HG02642 (cell line): ENCODE data around the gene KIAA1217.

Experiments
- ATAC-seq: cut with Tn5 transposase; IDR thresholded peaks from one replicate; pipeline ENCODE4 v1.9.1; 2021; ENCODE audit warnings: mild to moderate bottlenecking; ENCODE audit not compliant: unreplicated experiment, poor library complexity

KIAA1217 gene

GRCh38 chr10:24208661-24209431, at the start of gene KIAA1217:
KIAA1217 (plus strand) TSS chr10:24209138; CDS start chr10:24209194, 56 bp downstream.
- ATAC-seq: peak; percentile 31

GRCh38 chr10:24162206-24162985, 46.5 kb upstream of the KIAA1217 start:
- ATAC-seq: no peak

- no peak for ATAC-seq
These were observed 45.5 kb upstream of the KIAA1217 start for GRCh38 chr10:24163485-24163884.

GRCh38 chr10:24168258-24169170, 40.4 kb upstream of the KIAA1217 start:
- no peak for ATAC-seq

- ATAC-seq: no peak
These were observed 38.7 kb upstream of the KIAA1217 start for GRCh38 chr10:24170199-24170598.

- no peak for ATAC-seq
These were observed 36.0 kb upstream of the KIAA1217 start for GRCh38 chr10:24172909-24173308.

- no peak for ATAC-seq
These were observed 34.9 kb upstream of the KIAA1217 start for GRCh38 chr10:24174014-24174413.

GRCh38 chr10:24176658-24177057, 32.3 kb upstream of the KIAA1217 start:
- ATAC-seq: no peak

- ATAC-seq: no peak
These were observed 31.3 kb upstream of the KIAA1217 start for GRCh38 chr10:24177636-24178035.

- no peak for ATAC-seq
These were observed 28.0 kb upstream of the KIAA1217 start for GRCh38 chr10:24180891-24181290.

GRCh38 chr10:24184455-24184854, 24.5 kb upstream of the KIAA1217 start:
- ATAC-seq: no peak

- ATAC-seq: no peak
These were observed 15.6 kb upstream of the KIAA1217 start for GRCh38 chr10:24193330-24193729.

- no peak for ATAC-seq
These were observed 11.7 kb upstream of the KIAA1217 start for GRCh38 chr10:24197263-24197662.

- ATAC-seq: no peak
These were observed 7.3 kb upstream of the KIAA1217 start for GRCh38 chr10:24201503-24202180.

- no peak for ATAC-seq
These were observed 6.8 kb upstream of the KIAA1217 start for GRCh38 chr10:24202181-24202570.

GRCh38 chr10:24205821-24206220, 3.1 kb upstream of the KIAA1217 start:
- no peak for ATAC-seq

GRCh38 chr10:24206334-24206733, 2.6 kb upstream of the KIAA1217 start:
- ATAC-seq: no peak

GRCh38 chr10:24206926-24207325, 2.0 kb upstream of the KIAA1217 start:
- no peak for ATAC-seq

- no peak for ATAC-seq
These were observed 1.6 kb upstream of the KIAA1217 start for GRCh38 chr10:24207341-24207740.
